Activated CD4-positive, CD25-positive, alpha-beta regulatory T cell treated with anti-CD3 and anti-CD28 coated beads, Interleukin-2, amount 50 U/mL, for 24 hours (primary cell): ENCODE results near the gene EDAR.

ENCODE experiments used
- ATAC-seq, 2 donors: fragments of 150-1000 bp; cut with Tn5 transposase; one replicate each; pipeline ENCODE4 v1.10.0; 2021; ENCODE audit warnings: mild to moderate bottlenecking in 1 of 2, moderate library complexity in 1 of 2

EDAR gene

GRCh38 chr2:109000738-109001137 lies 11.7 kb upstream of the EDAR start:
- no peak for ATAC-seq

DNA sequence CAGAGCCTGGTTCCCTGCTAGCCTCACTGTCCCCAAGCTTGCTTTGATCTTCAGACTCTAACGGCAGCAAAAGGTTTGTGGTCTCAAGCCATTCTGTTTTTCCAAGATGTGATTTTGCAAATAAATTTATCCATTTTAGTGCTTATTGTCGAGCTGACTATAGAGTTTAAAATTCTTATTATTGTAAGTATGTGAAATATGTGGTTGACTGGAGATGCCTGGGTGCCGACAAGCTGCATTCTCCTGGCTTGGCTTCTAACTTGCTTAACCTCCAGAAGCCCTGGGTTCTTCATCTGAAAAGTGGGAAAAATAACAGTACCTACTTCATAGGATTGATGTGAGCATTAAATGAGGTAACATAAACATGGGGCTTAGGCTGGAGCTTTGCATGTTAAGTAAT lies 9.9 kb upstream of the EDAR start:
- no peak for ATAC-seq

DNA sequence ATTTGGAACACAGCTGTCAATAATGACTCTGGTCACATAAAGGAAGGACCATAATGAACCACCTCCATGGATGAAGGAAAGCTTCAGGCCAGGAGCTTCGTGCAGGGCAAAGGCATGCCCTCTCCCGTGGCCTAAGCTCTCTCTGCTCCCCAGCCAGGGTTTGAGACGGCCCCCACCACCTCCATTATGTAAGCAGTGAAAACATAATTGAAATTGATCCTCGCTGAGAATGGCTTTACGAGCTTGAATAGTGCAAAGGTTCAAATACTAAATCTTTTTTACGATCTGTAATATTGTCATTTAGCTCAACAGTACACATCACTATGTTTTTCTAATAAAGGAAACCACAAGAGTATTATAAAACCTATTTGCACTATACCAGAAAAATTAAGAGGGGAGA lies 5.2 kb upstream of the EDAR start:
- no peak for ATAC-seq

DNA sequence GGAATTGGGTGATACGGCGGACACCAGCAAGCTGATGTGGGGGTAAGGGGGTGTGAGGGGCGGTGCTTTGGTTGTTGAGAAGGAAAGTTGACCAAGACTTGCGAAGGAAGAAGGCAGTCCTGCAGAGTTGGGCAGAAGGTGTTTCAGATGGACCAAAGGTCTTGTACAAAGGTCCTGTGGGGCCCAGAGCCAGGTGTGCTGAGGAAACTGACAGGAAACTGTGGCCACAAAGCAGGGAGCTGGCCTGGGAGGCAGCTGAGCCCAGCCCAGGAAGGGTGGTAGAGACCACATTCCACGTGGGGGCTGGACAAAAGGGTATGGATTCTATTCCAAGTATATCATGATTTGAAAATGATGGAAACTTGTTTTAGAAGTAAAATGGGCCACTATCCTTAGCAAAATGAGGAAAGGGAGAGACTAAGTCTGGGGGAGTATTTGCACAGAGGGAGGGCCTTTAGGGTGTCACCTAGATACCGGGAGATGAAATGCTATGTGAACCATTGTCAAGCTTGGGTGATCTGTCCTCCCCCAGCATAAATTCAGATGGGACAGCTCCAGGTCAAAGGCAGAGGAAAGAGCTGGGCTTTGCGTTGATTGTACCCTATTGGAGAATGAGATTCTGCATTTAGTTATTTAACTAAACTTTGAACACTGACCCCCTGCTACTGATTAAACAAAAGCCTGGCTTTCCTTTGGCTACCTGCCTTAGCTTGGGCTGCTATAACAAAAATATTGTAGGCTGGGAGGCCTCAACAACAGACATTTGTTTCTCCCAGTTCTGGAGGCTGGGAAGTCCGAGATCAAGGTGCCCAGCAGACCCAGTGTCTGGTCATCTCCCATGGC lies 4.3 kb upstream of the EDAR start:
- no peak for ATAC-seq

DNA sequence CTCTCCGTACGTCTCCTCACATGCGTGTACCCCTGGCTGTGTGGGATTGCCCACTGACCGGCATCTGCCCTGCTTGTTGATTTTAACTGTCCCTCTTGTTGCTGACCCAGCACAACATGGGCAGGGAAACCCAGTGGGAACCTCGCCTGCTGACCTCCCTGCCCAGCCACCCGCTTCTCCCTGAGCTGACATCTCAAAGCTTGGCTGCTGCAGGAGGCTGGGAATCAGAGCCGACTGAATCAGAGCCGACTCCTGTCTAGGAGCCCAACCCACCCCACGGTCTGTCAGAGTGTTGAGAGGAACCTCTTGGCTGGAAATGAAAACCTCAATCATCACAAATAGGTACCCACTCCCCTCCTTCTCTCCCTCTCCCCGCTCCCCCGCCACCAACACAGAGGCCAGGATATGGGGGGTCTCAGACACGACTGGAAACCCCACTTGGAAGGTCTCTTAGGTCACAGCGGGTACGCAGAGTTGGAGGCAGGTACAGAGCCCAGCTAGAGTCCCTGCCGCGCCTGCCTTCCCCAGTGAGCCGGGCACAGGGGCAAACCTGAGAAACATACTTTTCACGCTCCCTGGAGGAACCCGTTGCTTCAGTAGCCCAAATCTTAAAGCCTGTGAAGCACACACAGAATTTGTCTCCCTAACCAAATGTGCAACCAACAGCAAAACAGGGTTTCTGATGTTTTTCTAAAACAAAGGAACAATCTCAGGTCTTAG lies 784 bp downstream of the EDAR start:
- ATAC-seq, result no peak

GRCh38 chr2:108986916-108987510 lies 2.0 kb downstream of the EDAR start:
- ATAC-seq, result no peak

DNA sequence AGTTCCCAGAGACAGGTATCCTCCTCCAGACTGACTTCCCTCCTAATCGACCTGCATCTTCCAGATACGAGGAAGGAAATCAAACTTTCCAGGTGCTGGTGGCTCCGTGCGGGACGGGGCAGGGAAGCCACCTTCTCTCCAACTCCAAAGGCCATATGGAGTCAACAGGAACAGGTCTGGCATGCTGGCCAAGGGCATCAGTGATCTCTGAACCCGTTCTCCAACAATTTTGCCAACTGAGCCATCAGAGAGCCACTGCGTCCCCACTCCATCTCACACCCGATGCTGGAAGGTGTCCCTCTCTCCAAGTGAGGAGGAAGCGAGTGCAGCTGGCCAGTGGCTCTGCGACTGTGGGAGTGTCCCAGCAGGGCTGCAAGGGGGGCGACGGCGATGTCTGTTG lies 5.4 kb downstream of the EDAR start:
- no peak for ATAC-seq

DNA sequence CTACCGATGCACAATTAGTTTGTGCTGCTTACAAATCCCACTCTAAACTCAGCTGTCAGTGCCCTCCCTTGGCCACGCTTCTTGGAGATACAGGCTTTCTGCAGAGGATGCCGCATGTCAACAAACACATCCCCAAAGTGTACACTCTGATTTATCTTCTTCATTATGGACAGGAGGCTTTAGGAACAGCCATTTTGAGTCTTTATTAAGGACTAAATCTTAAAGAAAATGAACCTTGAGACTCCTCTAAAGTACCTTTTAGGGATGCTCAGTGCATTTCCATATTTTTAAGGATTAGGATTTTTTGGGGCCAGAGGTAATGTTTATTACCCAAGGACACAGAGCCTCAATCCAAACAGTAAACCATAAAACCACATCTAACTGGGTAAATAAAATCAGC lies 6.0 kb downstream of the EDAR start:
- ATAC-seq, result no peak

DNA sequence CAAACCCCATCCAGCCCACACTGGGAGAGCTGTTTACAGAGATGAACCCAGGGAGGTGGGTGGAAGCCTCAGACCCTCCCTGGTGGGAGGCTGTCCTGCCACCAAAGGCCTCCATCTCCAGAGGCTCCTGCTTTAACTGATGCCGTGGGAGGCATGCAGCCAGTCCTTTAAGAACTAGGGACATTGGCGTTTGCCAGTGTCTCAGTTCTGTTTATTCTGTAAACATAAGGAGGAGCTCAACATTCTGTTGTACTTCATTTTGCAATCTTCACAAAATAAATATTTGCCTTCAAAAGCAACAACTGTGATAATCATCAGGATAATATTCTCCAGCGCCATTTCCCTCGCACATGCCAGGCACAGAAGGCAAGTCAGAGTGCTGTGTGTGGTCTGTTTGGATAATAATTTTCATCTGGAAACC lies 6.8 kb downstream of the EDAR start:
- ATAC-seq, result no peak

DNA sequence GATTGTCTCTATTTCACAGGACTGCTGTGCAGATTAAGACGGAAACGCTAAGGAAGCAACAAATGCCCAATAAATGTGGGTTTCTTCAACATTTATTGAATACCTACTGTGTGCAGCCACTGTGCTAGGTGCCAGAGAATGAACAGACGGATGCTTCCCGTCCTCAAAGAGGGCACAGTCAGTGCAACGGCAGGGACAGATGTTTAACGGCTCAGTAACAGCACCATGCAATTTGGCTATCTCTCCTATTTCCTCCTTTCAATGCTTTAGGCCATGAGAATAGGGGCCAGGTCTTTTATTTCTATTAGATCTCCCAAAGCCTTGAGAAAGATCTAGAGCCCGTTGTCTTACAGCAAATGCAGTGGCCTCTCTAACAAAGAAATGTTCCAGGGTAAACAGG lies 7.2 kb downstream of the EDAR start:
- ATAC-seq, result no peak

- ATAC-seq, result no peak
Observed at GRCh38 chr2:108980076-108980475, 8.9 kb downstream of the EDAR start.

DNA sequence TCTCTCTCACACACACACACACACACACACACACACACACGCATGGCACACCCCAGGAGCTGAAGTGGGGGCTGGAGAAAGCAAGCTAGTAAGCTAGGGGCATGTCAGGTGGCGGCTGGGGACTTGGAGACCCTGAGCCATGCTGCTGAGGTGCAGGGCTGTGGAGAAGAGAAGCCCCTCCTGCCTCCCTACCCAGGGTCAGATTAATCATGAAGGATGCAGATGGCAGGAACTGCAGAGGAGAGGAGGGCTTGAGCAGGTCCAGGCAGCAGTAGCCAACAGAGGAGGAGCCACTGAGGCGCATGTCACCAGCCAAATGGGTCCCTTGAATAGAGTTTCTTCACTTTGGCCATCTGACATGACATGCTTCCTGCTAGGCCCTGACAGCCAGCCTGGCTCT lies 9.6 kb downstream of the EDAR start:
- ATAC-seq, result no peak

DNA sequence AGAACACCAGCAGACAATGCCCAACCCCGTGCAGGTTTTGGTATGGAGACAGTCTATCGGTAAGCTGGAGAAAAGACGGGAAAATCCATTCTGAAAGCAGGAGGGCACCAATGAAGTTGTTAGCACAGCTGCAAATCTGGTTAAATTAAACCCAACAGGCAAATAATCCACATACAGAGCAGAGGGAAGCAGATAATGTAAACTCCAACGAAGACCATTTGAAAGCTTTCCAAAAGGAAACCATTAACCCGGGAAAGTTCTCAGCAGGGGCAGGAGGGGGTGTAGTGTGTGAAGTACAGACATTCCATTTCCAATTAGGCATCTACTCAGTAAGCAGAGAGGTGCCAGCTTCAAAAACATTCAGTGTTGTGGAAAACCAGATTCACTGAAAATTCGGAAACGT lies 10.3 kb downstream of the EDAR start:
- ATAC-seq, result no peak

DNA sequence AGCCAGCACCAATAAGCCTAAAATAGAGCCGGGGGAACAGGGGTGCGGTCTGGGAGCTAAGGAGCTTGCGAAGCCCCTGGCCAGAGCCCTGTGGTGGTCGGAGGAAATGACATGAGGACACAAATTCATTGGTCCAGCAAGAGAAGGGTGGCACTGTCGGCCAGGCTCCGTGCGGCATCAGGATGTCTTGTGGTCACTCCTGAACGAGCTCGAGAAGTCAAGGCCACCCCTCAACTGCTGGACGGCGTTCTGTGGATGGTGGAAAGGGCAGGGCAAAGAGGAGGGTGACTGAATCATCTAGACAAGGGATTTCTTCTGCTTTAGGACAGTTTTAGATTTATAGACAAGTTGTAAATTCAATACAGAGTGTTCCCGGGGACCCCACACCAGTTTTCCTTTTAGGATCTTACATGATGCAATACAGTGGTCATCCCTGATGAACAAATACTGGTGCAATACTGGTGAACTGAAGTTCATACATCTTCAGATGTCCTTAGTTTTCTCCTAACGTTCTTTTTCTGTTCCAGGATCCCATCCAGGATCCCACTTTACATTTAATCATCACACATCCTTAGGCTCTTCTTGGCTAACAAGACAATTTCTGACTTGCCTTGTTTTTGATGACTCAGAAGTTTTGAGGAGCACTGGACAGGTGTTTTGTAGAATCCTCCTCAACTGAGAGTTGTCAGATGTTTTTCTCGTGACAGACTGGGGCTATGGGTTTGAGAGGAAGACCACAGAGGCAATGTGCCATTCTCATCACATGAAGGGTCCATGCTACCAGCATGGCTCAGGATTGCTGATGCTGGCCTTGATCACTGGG lies 13.2 kb downstream of the EDAR start:
- no peak for ATAC-seq

- no peak for ATAC-seq
Observed at GRCh38 chr2:108974674-108975073, 14.3 kb downstream of the EDAR start.

GRCh38 chr2:108972663-108973062 lies 16.4 kb downstream of the EDAR start:
- ATAC-seq, result no peak

GRCh38 chr2:108971661-108972566 lies 17.1 kb downstream of the EDAR start:
- ATAC-seq, result no peak

DNA sequence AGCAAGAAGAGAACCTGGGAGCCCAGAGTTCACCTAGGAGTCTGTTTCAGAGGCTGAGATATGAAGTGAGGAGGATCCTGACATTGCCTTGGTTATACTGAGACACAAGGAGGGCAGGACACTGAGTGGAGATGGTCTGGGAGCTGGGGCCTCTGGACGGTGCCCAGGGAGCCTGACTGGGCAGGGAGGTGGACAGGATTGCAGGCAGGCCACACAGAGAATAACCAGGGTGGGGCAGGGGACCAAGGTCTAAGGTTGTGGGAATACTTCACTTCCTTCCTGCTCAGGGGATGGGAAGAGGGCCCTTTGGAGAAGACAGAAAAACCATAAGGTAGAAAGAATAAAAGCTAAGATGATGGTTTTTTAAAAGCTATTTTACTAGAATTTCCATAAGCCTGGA lies 18.7 kb downstream of the EDAR start:
- ATAC-seq, result no peak

- no peak for ATAC-seq
Observed at GRCh38 chr2:108969856-108970255, 19.2 kb downstream of the EDAR start.

DNA sequence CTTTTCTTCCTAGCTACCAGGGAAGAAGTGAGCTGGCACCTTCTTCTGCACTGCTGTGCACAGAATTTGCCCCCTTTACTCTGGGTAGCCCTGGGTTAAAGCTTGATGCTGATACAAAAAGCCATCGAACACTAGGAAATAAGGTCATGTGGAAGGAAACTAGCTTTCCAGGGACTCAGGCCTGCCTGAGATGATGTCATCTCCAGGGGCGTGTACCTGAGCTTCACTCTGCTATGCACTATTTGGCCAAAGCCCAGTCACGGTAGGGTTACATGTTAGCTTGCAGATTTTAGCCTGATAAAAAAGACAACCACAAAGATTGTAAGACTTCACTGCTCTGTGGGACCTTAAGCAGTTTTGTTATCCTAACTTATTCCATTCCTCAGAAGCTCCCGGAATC lies 20.4 kb downstream of the EDAR start:
- no peak for ATAC-seq

GRCh38 chr2:108967757-108968156 lies 21.3 kb downstream of the EDAR start:
- ATAC-seq, result no peak
